ENCODE results near the gene SLC9A2. TPM values are rescaled to one million over a fixed set of nuclear protein-coding genes. Genes with fewer than 3 reads are reported as not detected.

SLC9A2 gene
- total and polyA plus RNA-seq, 2 of the 13 experiments (the other 11 are each of a cell fraction or from before 2014, with no cell fraction given), result 0.02 TPM; not detected in 1

- Histone ChIP-seq H3K4me1 (ENCODE audit: insufficient read depth, low read length) (no peaks in the 10 kb centered on the region), H3K27ac (ENCODE audit: extremely low read length, insufficient read depth, low read length) (no peak overlapping the region), H2AFZ (ENCODE audit: low read length) (no peak overlapping the region), H3K79me2 (ENCODE audit: insufficient read depth, low read length) (no peaks in the 10 kb centered on the region), H3K4me3 (replicated peaks in 1 of 3; ENCODE audit: insufficient read depth in 1 of 3, low read depth in 2 of 3, low read length in 3 of 3) (no peak overlapping the region), H3K9ac (ENCODE audit: insufficient read depth, low read depth, low read length) (no peak overlapping the region), H3K27me3 (ENCODE audit: control insufficient read depth in 1 of 2, insufficient read depth in 2 of 2, low read length in 2 of 2) (no peaks in the 10 kb centered on the region), H4K20me1 (ENCODE audit: insufficient read depth, low read length) (no peaks in the 10 kb centered on the region), H3K36me3 (replicated peaks in 1 of 2; ENCODE audit: control insufficient read depth in 1 of 2, insufficient read depth in 2 of 2, low read length in 2 of 2) (no peaks in the 10 kb centered on the region), H3K9me3 (ENCODE audit: low read length) (no peaks in the 10 kb centered on the region), H3K4me2 (ENCODE audit: low read depth, low read length) (no peak overlapping the region)
- no peak for DNase-seq (ENCODE audit: low spot score)
- CTCF ChIA-PET (ENCODE audit: low intra/inter-chr PET ratio, low total read pairs), result no interaction called here
- in situ Hi-C loops (cut with HindIII; ENCODE audit: extremely low pct_ligation_motif_present, low pct_unique_long_range_greater_than_20kb) (no loop called here), intact Hi-C loops (cut with micrococcal nuclease; ENCODE audit: unreplicated experiment) (no loop called here)
- WGBS (ENCODE audit: low lambda C conversion rate), result 18% methylated on average over 4 of the region's 4 CpGs
- no TSS peak for BruUV-seq (replicated peaks)
- FAIRE-seq, result no peak
- ATAC-seq, result no peak
- TF ChIP-seq KAT7 (CRISPR knock-in tag; IDR thresholded peaks at IDR 0.05; ENCODE audit: borderline replicate concordance) (no peak), ATF7 (IDR thresholded peaks at IDR 0.05) (0 out of 2 replicates have a peak, but pooled peaks have one; percentile 13), ATF7 (CRISPR knock-in tag; IDR thresholded peaks at IDR 0.05) (no peak)
- POLR2A ChIA-PET, result no interaction called here
These were observed 11.1 kb downstream of the SLC9A2 start for GRCh38 chr2:102630458-102630857.

GRCh38 chr2:102632380-102633175 is 13.2 kb downstream of the SLC9A2 start:
- WGBS (ENCODE audit: low lambda C conversion rate), result 34% methylated on average over 4 of the region's 4 CpGs
- BruUV-seq (replicated peaks), result no TSS peak
- Histone ChIP-seq H2AFZ (ENCODE audit: low read length) (no peak overlapping the region), H3K4me3 (replicated peaks in 1 of 3; ENCODE audit: insufficient read depth in 1 of 3, low read depth in 2 of 3, low read length in 3 of 3) (no peak overlapping the region), H3K9me3 (ENCODE audit: low read length) (no peaks in the 10 kb centered on the region), H3K36me3 (replicated peaks in 1 of 2; ENCODE audit: control insufficient read depth in 1 of 2, insufficient read depth in 2 of 2, low read length in 2 of 2) (no peaks in the 10 kb centered on the region), H3K27me3 (ENCODE audit: control insufficient read depth in 1 of 2, insufficient read depth in 2 of 2, low read length in 2 of 2) (no peaks in the 10 kb centered on the region; a peak in 2 of 5 replicates), H3K9ac (ENCODE audit: insufficient read depth, low read depth, low read length) (no peak overlapping the region), H3K4me1 (ENCODE audit: insufficient read depth, low read length) (no peaks in the 10 kb centered on the region), H3K27ac (ENCODE audit: extremely low read length, insufficient read depth, low read length) (no peak overlapping the region), H3K79me2 (ENCODE audit: insufficient read depth, low read length) (no peaks in the 10 kb centered on the region), H4K20me1 (ENCODE audit: insufficient read depth, low read length) (no peaks in the 10 kb centered on the region), H3K4me2 (ENCODE audit: low read depth, low read length) (no peak overlapping the region)
- ChIA-PET POLR2A (no interaction called here), CTCF (ENCODE audit: low intra/inter-chr PET ratio, low total read pairs) (no interaction called here)
- ATAC-seq, result no peak
- FAIRE-seq, result no peak
- no peak for DNase-seq (ENCODE audit: low spot score)
- intact Hi-C loops (cut with micrococcal nuclease; ENCODE audit: unreplicated experiment) (no loop called here), in situ Hi-C loops (cut with HindIII; ENCODE audit: extremely low pct_ligation_motif_present, low pct_unique_long_range_greater_than_20kb) (no loop called here)
- TF ChIP-seq ZNF644 (CRISPR knock-in tag; IDR thresholded peaks at IDR 0.05; ENCODE audit: low read depth), result no peak
- no peak for TF ChIP-seq HBP1 (CRISPR knock-in tag; IDR thresholded peaks at IDR 0.05; ENCODE audit: low read depth)
- no peak for TF ChIP-seq ZMYM2 (CRISPR knock-in tag; IDR thresholded peaks at IDR 0.05)
- TF ChIP-seq FIP1L1 (IDR thresholded peaks at IDR 0.05; ENCODE audit: borderline replicate concordance, insufficient read depth, low read depth, low read length), result no peak
- TF ChIP-seq, protein P1, sequence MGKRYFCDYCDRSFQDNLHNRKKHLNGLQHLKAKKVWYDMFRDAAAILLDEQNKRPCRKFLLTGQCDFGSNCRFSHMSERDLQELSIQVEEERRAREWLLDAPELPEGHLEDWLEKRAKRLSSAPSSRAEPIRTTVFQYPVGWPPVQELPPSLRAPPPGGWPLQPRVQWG (CRISPR knock-in tag; IDR thresholded peaks at IDR 0.05; ENCODE audit: borderline replicate concordance, low read depth), result no peak
- no peak for TF ChIP-seq DBP (CRISPR knock-in tag; IDR thresholded peaks at IDR 0.05; ENCODE audit: not compliant biosample characterization)
- TF ChIP-seq U2AF2 (IDR thresholded peaks at IDR 0.05; ENCODE audit: low read depth, low read length), result no peak
- no peak for TF ChIP-seq ZBTB46 (CRISPR knock-in tag; IDR thresholded peaks at IDR 0.05; ENCODE audit: borderline replicate concordance)

Measured in HepG2 (cell line).